IMR-90 (cell line): ENCODE measurements around the gene TMOD1. TPM values are rescaled to one million over a fixed set of nuclear protein-coding genes. Genes with fewer than 3 reads are reported as not detected.

ENCODE experiments used
- ATAC-seq: fragments of 200-7000 bp; cut with Tn5 transposase; 2 replicates; pipeline ENCODE4 v1.9.1; 2020; ENCODE audit warnings: low read depth, mild to moderate bottlenecking, moderate library complexity
- BruUV-seq: library from RNA; stranded (reverse); fragments of 400-500 nt; replicated peaks from 2 replicates; lab custom pipeline; 2021; lab: Mats Ljungman, UMichigan
- CTCF ChIA-PET: fragments of 300-600 bp; formaldehyde crosslinking; extraction: SDS; loops from one replicate; lab custom pipeline; 2021; ENCODE audit warnings: antibody characterized with exemption; lab: Yijun Ruan, JAX
- POLR2A ChIA-PET: fragments of 300-600 bp; sonication (Branson Sonifier 250); formaldehyde crosslinking; loops from one replicate; lab custom pipeline; 2022; ENCODE audit warnings: antibody characterized with exemption; ENCODE audit not compliant: unreplicated experiment; lab: Charles Lee
- DNase-seq: peaks from one replicate; pipeline ENCODE4 v3.0.0; 2013
- H2AFZ ChIP-seq: replicated peaks from 2 replicates; pipeline ENCODE3; 2013; ENCODE audit warnings: low read length, mild to moderate bottlenecking; ENCODE audit not compliant: poor library complexity
- H2AK5ac ChIP-seq: 2 replicates; pipeline ENCODE4 v1.6.1; 2013; ENCODE audit warnings: low read depth, low read length, inconsistent platforms
- H2AK9ac ChIP-seq: replicated peaks from 2 replicates; pipeline ENCODE3; 2013; ENCODE audit warnings: mild to moderate bottlenecking, low read depth, low read length, moderate library complexity; ENCODE audit not compliant: poor library complexity
- H2BK120ac ChIP-seq: 2 replicates; pipeline ENCODE4 v1.6.1; 2013; ENCODE audit warnings: low read depth, low read length, inconsistent platforms
- H2BK15ac ChIP-seq: 3 replicates; pipeline ENCODE4 v1.6.1; 2013; ENCODE audit warnings: low read depth, low read length, inconsistent platforms
- H2BK20ac ChIP-seq: 2 replicates; pipeline ENCODE4 v1.6.1; 2013; ENCODE audit warnings: low read depth, mild to moderate bottlenecking, inconsistent platforms, low read length, moderate library complexity
- H2BK5ac ChIP-seq: 2 replicates; pipeline ENCODE4 v1.6.1; 2013; ENCODE audit warnings: mild to moderate bottlenecking, low read depth, low read length, inconsistent platforms; ENCODE audit not compliant: poor library complexity, severe bottlenecking
- H3K14ac ChIP-seq: replicated peaks from 2 replicates; pipeline ENCODE4 v1.6.1; 2013; ENCODE audit warnings: low read depth, low read length, inconsistent platforms
- H3K18ac ChIP-seq: 2 replicates; pipeline ENCODE4 v1.6.1; 2013; ENCODE audit warnings: low read depth, low read length, control low read depth
- H3K23ac ChIP-seq: 2 replicates; pipeline ENCODE4 v1.6.1; 2013; ENCODE audit warnings: low read depth, low read length, inconsistent platforms
- H3K27ac ChIP-seq: 2 replicates; pipeline ENCODE4 v1.5.1; 2013; ENCODE audit warnings: mild to moderate bottlenecking, control low read depth, low read length; ENCODE audit not compliant: insufficient read depth
- H3K27me3 ChIP-seq: 2 replicates; pipeline ENCODE4 v1.6.1; 2013; ENCODE audit warnings: low read length; ENCODE audit not compliant: control insufficient read depth, insufficient read depth
- H3K36me3 ChIP-seq: 2 replicates; pipeline ENCODE4 v1.6.1; 2013; ENCODE audit warnings: low read length, mixed read lengths; ENCODE audit not compliant: control insufficient read depth, insufficient read depth
- H3K4ac ChIP-seq: 2 replicates; pipeline ENCODE4 v1.6.1; 2013; ENCODE audit warnings: low read depth, low read length, inconsistent platforms
- H3K4me1 ChIP-seq: 2 replicates; pipeline ENCODE4 v1.6.1; 2013; ENCODE audit warnings: low read length, mixed read lengths; ENCODE audit not compliant: control insufficient read depth, insufficient read depth
- H3K4me2 ChIP-seq: 2 replicates; pipeline ENCODE4 v1.6.1; 2013; ENCODE audit warnings: low read depth, mild to moderate bottlenecking, control low read depth, low read length, moderate library complexity
- H3K4me3 ChIP-seq: 2 replicates; pipeline ENCODE4 v1.5.1; 2013; ENCODE audit warnings: low read depth, mild to moderate bottlenecking, control low read depth, low read length, moderate library complexity; ENCODE audit not compliant: insufficient read depth
- H3K56ac ChIP-seq: 2 replicates; pipeline ENCODE4 v1.6.1; 2013; ENCODE audit warnings: low read length, inconsistent platforms; ENCODE audit not compliant: insufficient read depth; ENCODE audit errors: extremely low read depth
- H3K79me1 ChIP-seq, 2 experiments: 2 replicates each; pipeline ENCODE4 v1.6.1; 2013; ENCODE audit warnings: low read length in 2 of 2, inconsistent platforms in 1 of 2, low read depth in 1 of 2
- H3K9ac ChIP-seq: 2 replicates; pipeline ENCODE4 v1.6.1; 2013; ENCODE audit warnings: low read depth, low read length, control low read depth
- H3K9me1 ChIP-seq: 2 replicates; pipeline ENCODE4 v1.6.1; 2013; ENCODE audit warnings: low read length, inconsistent platforms; ENCODE audit not compliant: insufficient read depth
- H3K9me3 ChIP-seq: 2 replicates; pipeline ENCODE4 v1.6.1; 2013; ENCODE audit warnings: low read length; ENCODE audit not compliant: control insufficient read depth, insufficient read depth
- H4K20me1 ChIP-seq: 2 replicates; pipeline ENCODE4 v1.6.1; 2013; ENCODE audit warnings: low read length, inconsistent platforms; ENCODE audit not compliant: insufficient read depth
- H4K5ac ChIP-seq: 2 replicates; pipeline ENCODE4 v1.6.1; 2013; ENCODE audit warnings: mild to moderate bottlenecking, low read depth, low read length, control low read depth
- H4K8ac ChIP-seq, 2 experiments: 2 replicates each; pipeline ENCODE4 v1.6.1; 2013; ENCODE audit warnings: low read depth in 2 of 2, low read length in 2 of 2, control low read depth in 1 of 2, inconsistent platforms in 1 of 2
- H4K91ac ChIP-seq: 2 replicates; pipeline ENCODE4 v1.6.1; 2013; ENCODE audit warnings: low read depth, low read length, inconsistent platforms; ENCODE audit not compliant: insufficient read depth
- BHLHE40 ChIP-seq: fragments of 150-350 bp; IDR thresholded peaks from 2 replicates; pipeline ENCODE4 v1.6.1; 2016; ENCODE audit warnings: mild to moderate bottlenecking, low read depth, low read length
- CEBPB ChIP-seq: IDR thresholded peaks from 2 replicates; pipeline ENCODE4 v1.6.1; 2012; ENCODE audit warnings: low read depth, low read length, improper control_type of control experiment
- CHD1 ChIP-seq: IDR thresholded peaks from 2 replicates; pipeline ENCODE4 v1.6.1; 2012; ENCODE audit warnings: low read depth, low read length, improper control_type of control experiment
- FOS ChIP-seq: fragments of 150-350 bp; IDR thresholded peaks from 2 replicates; pipeline ENCODE4 v1.6.1; 2016; ENCODE audit warnings: low read depth, low read length
- MXI1 ChIP-seq: IDR thresholded peaks from 2 replicates; pipeline ENCODE4 v1.6.1; 2012; ENCODE audit warnings: low read depth, mild to moderate bottlenecking, low read length, moderate library complexity, borderline replicate concordance
- NFE2L2 ChIP-seq: fragments of 150-350 bp; IDR thresholded peaks from 2 replicates; pipeline ENCODE4 v1.6.1; 2016; ENCODE audit warnings: low read depth, mild to moderate bottlenecking, low read length
- POLR2A ChIP-seq: IDR thresholded peaks from 2 replicates; pipeline ENCODE4 v1.6.1; 2012; ENCODE audit warnings: mild to moderate bottlenecking, low read depth, low read length
- RCOR1 ChIP-seq: IDR thresholded peaks from 2 replicates; pipeline ENCODE4 v1.6.1; 2012; ENCODE audit warnings: mild to moderate bottlenecking, low read length, improper control_type of control experiment; ENCODE audit not compliant: insufficient replicate concordance
- RFX5 ChIP-seq: IDR thresholded peaks from 2 replicates; pipeline ENCODE4 v1.8.0; 2012; ENCODE audit warnings: low read depth, mild to moderate bottlenecking, low read length, moderate library complexity
- SMC3 ChIP-seq: fragments of 150-350 bp; IDR thresholded peaks from 2 replicates; pipeline ENCODE4 v1.6.1; 2016; ENCODE audit warnings: low read depth, mild to moderate bottlenecking, antibody characterized with exemption, low read length, moderate library complexity
- WGBS, 2 experiments: methylation state at CpG; one replicate each; pipeline versions ENCODE4 v1.1.5 to v1.1.7; 2013; ENCODE audit warnings: missing lambda C conversion rate in 2 of 2; ENCODE audit not compliant: insufficient read length in 1 of 2; ENCODE audit errors: extremely low coverage in 2 of 2; 5-methylcytosine and 5-hydroxymethylcytosine counted together
- dilution Hi-C: fragments of 300-500 bp; cut with HindIII; formaldehyde crosslinking; loops from one replicate; pipeline ENCODE4 v1.14.3; 2018; ENCODE audit warnings: low sequenced_read_pairs; ENCODE audit not compliant: unreplicated experiment
- in situ Hi-C: fragments of 300-500 bp; cut with MboI; formaldehyde crosslinking; loops from 3 replicates; pipeline ENCODE4 v1.14.3; 2019; ENCODE audit warnings: low sequenced_read_pairs, inconsistent platforms, mixed read lengths
- intact Hi-C: fragments of 100-400 bp; cut with micrococcal nuclease; formaldehyde crosslinking; loops from 2 replicates; pipeline ENCODE4 v1.10.0; 2022
- polyA plus RNA-seq, 3 experiments: library from polyadenylated mRNA; depleted of rRNA; stranded (reverse); fragments of >200 nt; gene quantifications; 2 replicates each; pipeline ENCODE4 v1.2.3, GENCODE V29; 2012; ENCODE audit warnings: low replicate concordance in 1 of 3
- total RNA-seq: library from RNA; depleted of rRNA; stranded (reverse); fragments of >200 nt; gene quantifications from 2 replicates; pipeline ENCODE4 v1.2.3, GENCODE V29; 2012
- TF ChIP-seq, protein P1 (sequence below): conservative IDR thresholded peaks from 2 replicates; pipeline ENCODE4 v1.5.1; 2012; ENCODE audit warnings: mild to moderate bottlenecking, low read depth, low read length, improper control_type of control experiment

The TMOD1 gene
- total and polyA plus RNA-seq, 2 of the 4 experiments (the other 2 are of a cell fraction): 0.18 to 0.38 TPM

DNA sequence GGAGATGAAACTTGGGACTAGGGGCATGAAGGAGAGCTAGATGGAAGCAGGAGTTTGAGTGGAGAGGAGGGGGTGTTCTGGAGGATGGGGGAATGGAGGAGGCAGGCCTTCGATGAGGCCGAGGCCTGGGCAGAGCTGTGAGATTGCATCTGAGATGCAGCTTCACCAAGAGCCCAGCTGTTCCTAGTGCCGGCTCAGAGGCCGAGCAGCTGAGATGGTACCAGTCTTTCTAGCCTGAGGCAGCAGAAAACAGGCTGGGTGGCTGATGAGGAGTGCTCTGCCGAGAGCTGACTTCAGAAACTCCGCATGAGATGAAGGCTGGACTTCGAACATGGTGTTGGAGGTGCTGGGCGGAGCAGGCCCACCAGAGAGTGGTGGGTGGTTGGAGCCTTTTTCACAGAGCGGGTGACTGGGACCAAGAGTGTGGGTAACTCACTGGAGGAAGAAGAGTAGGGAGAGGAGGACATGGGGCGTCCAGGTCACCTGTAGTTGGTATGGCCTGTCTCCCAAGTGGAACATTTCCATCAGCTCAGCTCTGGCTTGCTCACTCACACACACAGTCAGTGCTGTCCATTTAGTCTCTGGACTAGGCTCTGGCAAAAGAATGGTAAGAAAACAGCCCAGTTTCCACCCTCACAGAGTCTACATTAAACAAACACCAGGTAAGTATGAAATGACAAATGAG lies 54.7 kb downstream of the TMOD1 start:
- H2BK20ac ChIP-seq: no peak overlapping the region
- no peaks in the 10 kb centered on the region for H3K9me1 ChIP-seq
- no peak overlapping the region for H2BK15ac ChIP-seq
- peaks cover 2% of the 10 kb centered on the region; the same call in 1 of the 2 replicates for H3K27me3 ChIP-seq
- H3K36me3 ChIP-seq: no peaks in the 10 kb centered on the region
- H3K56ac ChIP-seq: no peak overlapping the region
- dilution Hi-C loops (no loop called here), intact Hi-C loops (no loop called here), in situ Hi-C loops (no loop called here)
- ATAC-seq (no peak), DNase-seq (no peak)
- H4K20me1 ChIP-seq: no peaks in the 10 kb centered on the region
- H2BK120ac ChIP-seq: no peak overlapping the region
- WGBS, 2 experiments: 93% methylated on average over 6 of the region's 10 CpGs; no CpG with 5 or more reads in 1 of the 2 experiments
- H3K14ac ChIP-seq: no peak overlapping the region
- H3K79me1 ChIP-seq: no peaks in the 10 kb centered on the region
- TF ChIP-seq POLR2A: no peak
- TF ChIP-seq, protein P1, sequence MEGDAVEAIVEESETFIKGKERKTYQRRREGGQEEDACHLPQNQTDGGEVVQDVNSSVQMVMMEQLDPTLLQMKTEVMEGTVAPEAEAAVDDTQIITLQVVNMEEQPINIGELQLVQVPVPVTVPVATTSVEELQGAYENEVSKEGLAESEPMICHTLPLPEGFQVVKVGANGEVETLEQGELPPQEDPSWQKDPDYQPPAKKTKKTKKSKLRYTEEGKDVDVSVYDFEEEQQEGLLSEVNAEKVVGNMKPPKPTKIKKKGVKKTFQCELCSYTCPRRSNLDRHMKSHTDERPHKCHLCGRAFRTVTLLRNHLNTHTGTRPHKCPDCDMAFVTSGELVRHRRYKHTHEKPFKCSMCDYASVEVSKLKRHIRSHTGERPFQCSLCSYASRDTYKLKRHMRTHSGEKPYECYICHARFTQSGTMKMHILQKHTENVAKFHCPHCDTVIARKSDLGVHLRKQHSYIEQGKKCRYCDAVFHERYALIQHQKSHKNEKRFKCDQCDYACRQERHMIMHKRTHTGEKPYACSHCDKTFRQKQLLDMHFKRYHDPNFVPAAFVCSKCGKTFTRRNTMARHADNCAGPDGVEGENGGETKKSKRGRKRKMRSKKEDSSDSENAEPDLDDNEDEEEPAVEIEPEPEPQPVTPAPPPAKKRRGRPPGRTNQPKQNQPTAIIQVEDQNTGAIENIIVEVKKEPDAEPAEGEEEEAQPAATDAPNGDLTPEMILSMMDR: no peak
- TF ChIP-seq RCOR1: no peak
- TF ChIP-seq MXI1: no peak
- TF ChIP-seq FOS: no peak
- TF ChIP-seq NFE2L2: no peak
- no peak for TF ChIP-seq BHLHE40
- no peak for TF ChIP-seq RFX5
- no peak for TF ChIP-seq CEBPB
- no peak for TF ChIP-seq SMC3
- no peak for TF ChIP-seq CHD1
- H4K8ac ChIP-seq: no peak overlapping the region
- H2BK5ac ChIP-seq: no peak overlapping the region
- no TSS peak for BruUV-seq
- no peak overlapping the region for H3K4me3 ChIP-seq
- H3K4me2 ChIP-seq: no peak overlapping the region
- no peak overlapping the region for H3K27ac ChIP-seq
- POLR2A ChIA-PET: no interaction called here
- H3K18ac ChIP-seq: no peak overlapping the region
- no peak overlapping the region for H2AK5ac ChIP-seq
- H3K4me1 ChIP-seq: no peaks in the 10 kb centered on the region
- H2AK9ac ChIP-seq: no peak overlapping the region
- H3K9ac ChIP-seq: no peak overlapping the region
- H2AFZ ChIP-seq: no peak overlapping the region
- H4K91ac ChIP-seq: no peak overlapping the region
- no peak overlapping the region for H3K4ac ChIP-seq
- no peak overlapping the region for H4K5ac ChIP-seq
- CTCF ChIA-PET: no interaction called here
- H3K9me3 ChIP-seq: no peaks in the 10 kb centered on the region
- H3K23ac ChIP-seq: no peak overlapping the region
